Heart right ventricle (tissue), 16 donors: ENCODE results near the gene RGS7BP. TPM values are rescaled to one million over a fixed set of nuclear protein-coding genes. Genes with fewer than 3 reads are reported as not detected.

ENCODE experiments used
- ATAC-seq, 8 donors: fragments of 200-7000 bp; cut with Tn5 transposase; one replicate each; pipeline ENCODE4 v1.9.1; 2020; ENCODE audit warnings: mild to moderate bottlenecking in 8 of 8, moderate library complexity in 8 of 8, moderate number of reproducible peaks in 1 of 8
- DNase-seq, 2 donors: peaks; one replicate each; pipeline ENCODE4 v3.0.0-alpha.2; 2020
- H3K27ac ChIP-seq, 10 donors: fragments of 200-600 bp; sonication (generic) in 2 of 10; one replicate each; pipeline versions ENCODE4 v1.5.0 to v1.8.0; 2020 to 2022; ENCODE audit warnings: mild to moderate bottlenecking in 3 of 10
- H3K27me3 ChIP-seq, 7 donors: fragments of 200-600 bp; one replicate each; pipeline ENCODE4 v1.8.0; 2021 to 2022; ENCODE audit warnings: mild to moderate bottlenecking in 2 of 7
- H3K36me3 ChIP-seq, 9 donors: fragments of 200-600 bp; sonication (generic) in 1 of 9; one replicate each; pipeline versions ENCODE4 v1.5.0 to v1.8.0; 2020 to 2022; ENCODE audit warnings: mild to moderate bottlenecking in 2 of 9
- H3K4me1 ChIP-seq, 9 donors: fragments of 200-600 bp; sonication (generic) in 1 of 9; one replicate each; pipeline versions ENCODE4 v1.5.0 to v1.8.0; 2020 to 2022; ENCODE audit warnings: mild to moderate bottlenecking in 4 of 9
- H3K4me3 ChIP-seq, 10 donors: fragments of 200-600 bp; sonication (generic) in 2 of 10; one replicate each; pipeline versions ENCODE4 v1.5.0 to v1.8.0; 2020 to 2022; ENCODE audit warnings: mild to moderate bottlenecking in 7 of 10, moderate library complexity in 2 of 10
- H3K9me3 ChIP-seq, 11 donors: fragments of 200-600 bp in 10 of 11; sonication (generic) in 2 of 11; one replicate each; pipeline versions ENCODE4 v1.5.0 to v1.8.0; 2013 to 2022; ENCODE audit warnings: mild to moderate bottlenecking in 2 of 11, control low read depth in 1 of 11, moderate library complexity in 1 of 11
- CTCF ChIP-seq, 9 donors: fragments of 200-600 bp; sonication (generic) in 2 of 9; IDR thresholded peaks; one replicate each; pipeline versions ENCODE4 v1.5.0 to v1.8.0; 2021 to 2022; ENCODE audit warnings: antibody characterized with exemption in 9 of 9, mild to moderate bottlenecking in 5 of 9, moderate library complexity in 1 of 9
- WGBS, 2 donors: extraction: QIAGEN DNeasy Blood & Tissue Kit; methylation state at CpG; one replicate each; pipeline ENCODE4 v1.1.7; 2013; ENCODE audit warnings: inconsistent platforms in 1 of 2; 5-methylcytosine and 5-hydroxymethylcytosine counted together
- intact Hi-C, 10 donors: fragments of 100-400 bp; cut with DNase I; formaldehyde crosslinking; loops; one replicate each; pipeline versions ENCODE4 v1.11.1 to v1.14.2; 2022
- long read RNA-seq, 3 donors: library from polyadenylated mRNA; unstranded; transcript quantifications; one replicate each; pipeline ENCODE4 v2.0.0, GENCODE V29; 2020 to 2021
- polyA plus RNA-seq, 2 donors: library from polyadenylated mRNA; stranded (reverse); fragments of 200-250 nt; gene quantifications; one replicate each; pipeline ENCODE4 v1.2.3, GENCODE V29; 2013
- total RNA-seq, 10 donors: library from RNA; stranded (reverse); fragmentation: NEBNext Ultra II Directional in 3 of 10; extraction: Animal tissue kit (Norgen Biotek cat#: 25700) in 3 of 10; gene quantifications; one replicate each; pipeline versions ENCODE4 v1.2.1 to v1.2.4, GENCODE V29; 2021 to 2023
- donor health status: Arrhythmogenic right ventricular cardiomyopathy.
- donor health status: ischemic (EF 13 %, LVEDD 7.1; RV severe dilation, severe dysfunction).
- donor health status: healthy with polysubstance abuse.
- donor health status: DM: no; HTN: yes; CAD: no.
- donor health status: DM: no; HTN: no; CAD: no.
- donor health status: ischemic (EF 25% LVEDD 6.9; RV normal size, moderate dysfunction).
- donor health status: ischemic (EF 25% LVEDD 5.7; RV mildly dilated, moderate dysfunction).
- donor health status: healthy.
- donor health status: DM: yes; HTN: yes; CAD: no.
- donor health status: Ischemic cardiomyopathy.
- donor health status: ischemic (EF 35%, LVEDD 5.7; RV mildly dilated, moderate dysfunction).
- donor health status: nonischemic (EF 11% LVEDD 7.7; RV severe dilation, severe dysfunction).
- donor health status: DM: yes; HTN: yes; CAD: no.
- donor health status: PGD.
- donor health status: ischemic (EF 29% LVEDD 5.4; RV normal size, mild dysfunction).
- donor health status: nonischemic (EF 23%, LVEDD 6.1; RV moderate dilation, normal function).

RGS7BP gene
- total RNA-seq (1 to 10 TPM in 9 of 10 donors, under 1 TPM in 1; 0.81 to 3.1 (median 1.7) TPM), polyA plus RNA-seq (under 1 TPM; 0.07 to 0.29 TPM)
- long read RNA-seq, donor 1, full-length matches to known transcripts, result 1 of 2 reads
- long read RNA-seq, donor 1, partial matches to known transcripts, result 0 of 2 reads
- long read RNA-seq, donor 1, other reads (novel, unspliced or antisense), result 1 of 2 reads
- long read RNA-seq, donor 2, result 0 reads
- long read RNA-seq, donor 3, full-length matches to known transcripts, result 3 of 4 reads
- long read RNA-seq, donor 3, partial matches to known transcripts, result 0 of 4 reads
- long read RNA-seq, donor 3, other reads (novel, unspliced or antisense), result 1 of 4 reads

GRCh38 chr5:64505769-64506566, at the start of gene RGS7BP:
Gene RGS7BP (plus strand): TSS chr5:64506015. CDS start chr5:64506625, 610 bp downstream.
- Histone ChIP-seq H3K36me3 (no peaks in the 10 kb centered on the region), H3K4me1 (peaks cover 0 to 36% (median 7%) of the 10 kb centered on the region in 9 donors), H3K9me3 (no peaks in the 10 kb centered on the region), H3K27me3 (peaks cover 0 to 47% (median 29%) of the 10 kb centered on the region in 7 donors), H3K4me3 (peak within 1 kb of the TSS; percentile 41 to 67 (median 62)), H3K27ac (peak within 1 kb of the TSS in 5 of 10 donors; percentile 5 to 59 (median 48))
- DNase-seq (peak; percentile 23 to 60), ATAC-seq (peak; percentile 86 to 98 (median 92))
- TF ChIP-seq CTCF (IDR thresholded peaks at IDR 0.05), result peak in 3 of 9 donors; percentile 34 to 58 (median 35)
- intact Hi-C loops, result loop anchor here in 8 of 10 donors (5.0 to 10.0 kb wide), 6 partner anchors 81 to 271 kb away; no protein-coding TSS in a partner anchor
- WGBS, 2 donors, result 1 to 2% methylated on average over 53 of the region's 53 CpGs

GRCh38 chr5:64457846-64458245, 48.0 kb upstream of the RGS7BP start:
- Histone ChIP-seq H3K27me3 (no peaks in the 10 kb centered on the region), H3K4me1 (no peaks in the 10 kb centered on the region), H3K27ac (no peak overlapping the region), H3K4me3 (no peak overlapping the region), H3K9me3 (peaks cover 0 to 11% (median 3%) of the 10 kb centered on the region in 11 donors), H3K36me3 (no peaks in the 10 kb centered on the region)
- 84 to 91% methylated on average over 1 of the region's 1 CpG for WGBS, 2 donors
- intact Hi-C loops, result no loop called here
- TF ChIP-seq CTCF (IDR thresholded peaks at IDR 0.05), result no peak
- ATAC-seq, result no peak
- no peak for DNase-seq

DNA sequence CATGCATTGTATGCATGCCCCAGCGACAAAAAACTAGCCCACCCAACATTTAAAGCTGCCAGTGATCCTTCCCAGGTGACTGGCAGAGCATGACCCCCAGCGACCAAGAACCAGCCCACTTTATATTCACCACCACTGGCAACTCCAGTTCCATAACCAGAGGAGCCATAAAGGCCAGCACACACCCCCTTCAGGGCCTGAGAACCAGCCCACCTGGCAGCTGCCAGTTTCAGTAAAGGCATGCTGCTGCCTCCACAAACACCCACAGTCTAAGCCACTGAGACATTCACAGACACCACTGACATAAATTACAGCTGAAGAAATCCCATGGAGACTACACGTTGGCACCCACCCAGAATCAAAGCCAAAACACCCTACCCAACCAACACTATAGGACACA, 46.9 kb upstream of the RGS7BP start:
- Histone ChIP-seq H3K4me1 (no peaks in the 10 kb centered on the region), H3K36me3 (no peaks in the 10 kb centered on the region), H3K9me3 (peaks cover 0 to 20% (median 5%) of the 10 kb centered on the region in 11 donors), H3K27ac (no peak overlapping the region), H3K27me3 (no peaks in the 10 kb centered on the region), H3K4me3 (no peak overlapping the region)
- ATAC-seq, result no peak
- no peak for DNase-seq
- intact Hi-C loops, result no loop called here
- TF ChIP-seq CTCF (IDR thresholded peaks at IDR 0.05), result no peak
- 74 to 85% methylated on average over 3 of the region's 3 CpGs for WGBS, 2 donors

GRCh38 chr5:64462391-64462790, 43.4 kb upstream of the RGS7BP start:
- WGBS, 2 donors, result 66 to 68% methylated on average over 4 of the region's 4 CpGs
- no peak overlapping the region for H3K4me3 ChIP-seq
- no peaks in the 10 kb centered on the region for H3K27me3 ChIP-seq
- no peaks in the 10 kb centered on the region for H3K4me1 ChIP-seq
- TF ChIP-seq CTCF (IDR thresholded peaks at IDR 0.05), result no peak
- H3K9me3 ChIP-seq, result peaks cover 0 to 39% (median 10%) of the 10 kb centered on the region in 11 donors
- DNase-seq (no peak), ATAC-seq (no peak)
- no peaks in the 10 kb centered on the region for H3K36me3 ChIP-seq
- H3K27ac ChIP-seq, result no peak overlapping the region
- intact Hi-C loops, result no loop called here
